GM23338 (cell line): ENCODE measurements around the gene FHIT. TPM values are rescaled to one million over a fixed set of nuclear protein-coding genes. Genes with fewer than 3 reads are reported as not detected.

ENCODE experiments used
- ATAC-seq: fragments of 200-7000 bp; cut with Tn5 transposase; 3 replicates; pipeline ENCODE4 v1.9.1; 2020
- DNase-seq: peaks from one replicate; pipeline ENCODE4 v3.0.0-alpha.2; 2015; ENCODE audit warnings: low spot score
- H2AFZ ChIP-seq: fragments of 200-600 bp; sonication (generic); 2 replicates; pipeline ENCODE4 v1.8.0; 2016; ENCODE audit warnings: antibody characterized with exemption, mild to moderate bottlenecking, moderate library complexity
- H3F3A ChIP-seq: fragments of 200-600 bp; sonication (generic); replicated peaks from 2 replicates; pipeline ENCODE4 v1.8.0; 2017; ENCODE audit warnings: antibody characterized with exemption, mixed run types, low read depth
- H3K27ac ChIP-seq: fragments of 200-600 bp; sonication (generic); 2 replicates; pipeline ENCODE4 v1.6.1; 2016; ENCODE audit warnings: low read depth
- H3K27me3 ChIP-seq: fragments of 200-600 bp; sonication (generic); 2 replicates; pipeline ENCODE4 v1.8.0; 2016; ENCODE audit warnings: mild to moderate bottlenecking, mixed run types, moderate library complexity; ENCODE audit not compliant: insufficient read depth
- H3K36me3 ChIP-seq: fragments of 200-600 bp; sonication (generic); 2 replicates; pipeline ENCODE4 v1.8.0; 2016; ENCODE audit warnings: mild to moderate bottlenecking; ENCODE audit not compliant: insufficient read depth
- H3K4me1 ChIP-seq: fragments of 200-600 bp; sonication (generic); 2 replicates; pipeline ENCODE4 v1.8.0; 2016; ENCODE audit warnings: mild to moderate bottlenecking, moderate library complexity; ENCODE audit not compliant: insufficient read depth
- H3K4me2 ChIP-seq: fragments of 200-600 bp; sonication (generic); 2 replicates; pipeline ENCODE4 v1.7.1; 2017; ENCODE audit warnings: mixed run types
- H3K4me3 ChIP-seq: fragments of 200-600 bp; sonication (generic); 2 replicates; pipeline ENCODE4 v1.6.1; 2016; ENCODE audit warnings: mixed run types
- H3K79me2 ChIP-seq: fragments of 200-600 bp; sonication (generic); replicated peaks from 2 replicates; pipeline ENCODE4 v1.8.0; 2017; ENCODE audit warnings: mild to moderate bottlenecking; ENCODE audit not compliant: insufficient read depth
- H3K9me2 ChIP-seq: fragments of 200-600 bp; sonication (generic); 2 replicates; pipeline ENCODE4 v1.8.0; 2017; ENCODE audit not compliant: insufficient read depth
- H4K20me1 ChIP-seq: fragments of 200-600 bp; sonication (generic); replicated peaks from 2 replicates; pipeline ENCODE4 v1.8.0; 2017; ENCODE audit warnings: mild to moderate bottlenecking; ENCODE audit not compliant: insufficient read depth
- H3K27ac Mint-ChIP-seq: 2 replicates; pipeline ENCODE4 v1.8.0; 2020; ENCODE audit warnings: inconsistent platforms, mild to moderate bottlenecking, moderate library complexity, mixed read lengths
- H3K27me3 Mint-ChIP-seq: 3 replicates; pipeline ENCODE4 v1.8.0; 2022; ENCODE audit warnings: low read depth, mild to moderate bottlenecking, moderate library complexity, mixed read lengths, inconsistent platforms; ENCODE audit not compliant: insufficient read depth, poor library complexity
- H3K36me3 Mint-ChIP-seq: 3 replicates; pipeline ENCODE4 v1.8.0; 2021; ENCODE audit warnings: low read depth, mild to moderate bottlenecking, inconsistent platforms, moderate library complexity, mixed read lengths
- H3K4me1 Mint-ChIP-seq: 3 replicates; pipeline ENCODE4 v1.8.0; 2020; ENCODE audit warnings: mild to moderate bottlenecking, inconsistent platforms, mixed read lengths
- H3K4me3 Mint-ChIP-seq: 3 replicates; pipeline ENCODE4 v1.8.0; 2021; ENCODE audit warnings: moderate library complexity, mild to moderate bottlenecking, inconsistent platforms, mixed read lengths
- H3K9me3 Mint-ChIP-seq: 3 replicates; pipeline ENCODE4 v1.8.0; 2020; ENCODE audit warnings: moderate library complexity, mild to moderate bottlenecking, inconsistent platforms, mixed read lengths
- CREB1 ChIP-seq: fragments of 250-450 bp; sonication (Bioruptor Pico); IDR thresholded peaks from 2 replicates; pipeline ENCODE4 v1.5.0; 2020; ENCODE audit warnings: low read depth, mild to moderate bottlenecking, moderate library complexity
- EZH2 ChIP-seq: fragments of 200-600 bp; sonication (generic); IDR thresholded peaks from one replicate; pipeline ENCODE4 v1.8.0; 2017; ENCODE audit warnings: antibody characterized with exemption, mild to moderate bottlenecking, low read depth; ENCODE audit not compliant: unreplicated experiment
- NANOG ChIP-seq: IDR thresholded peaks from 2 replicates; pipeline ENCODE4 v1.6.1; 2016; ENCODE audit warnings: antibody characterized with exemption, borderline replicate concordance
- REST ChIP-seq: IDR thresholded peaks from one replicate; pipeline ENCODE4 v1.6.1; 2018; ENCODE audit warnings: antibody characterized with exemption; ENCODE audit not compliant: unreplicated experiment
- STAT1 ChIP-seq: IDR thresholded peaks from one replicate; pipeline ENCODE4 v1.6.1; 2016; ENCODE audit warnings: antibody characterized with exemption; ENCODE audit not compliant: unreplicated experiment
- ZNF114 ChIP-seq: fragments of 250-450 bp; sonication (Bioruptor Pico); IDR thresholded peaks from 2 replicates; pipeline ENCODE4 v1.5.0; 2020; ENCODE audit warnings: mild to moderate bottlenecking, moderate library complexity
- ZNF331 ChIP-seq: fragments of 250-450 bp; sonication (Bioruptor Pico); IDR thresholded peaks from 2 replicates; pipeline ENCODE4 v1.5.0; 2020; ENCODE audit warnings: low read depth, mild to moderate bottlenecking, moderate library complexity
- ZNF462 ChIP-seq: fragments of 250-450 bp; sonication (Bioruptor Pico); IDR thresholded peaks from 2 replicates; pipeline ENCODE4 v1.5.0; 2020; ENCODE audit warnings: mild to moderate bottlenecking, moderate library complexity
- polyA plus RNA-seq: library from polyadenylated mRNA; unstranded; fragments of >200 nt; fragmentation: Nextera tagmentation; extraction: Ambion mirVana; gene quantifications from 2 replicates; pipeline ENCODE4 v1.2.1, GENCODE V29; 2016
- total RNA-seq: library from RNA; depleted of rRNA; stranded (reverse); fragments of >200 nt; shearing (Covaris generic); gene quantifications from 2 replicates; pipeline ENCODE4 v1.2.3, GENCODE V29; 2014

The FHIT gene
- total and polyA plus RNA-seq, 2 experiments from 2014 or later, result 3.0 to 8.3 TPM

GRCh38 chr3:60932643-60933042, 318.6 kb downstream of the FHIT start:
- Histone ChIP-seq H3K4me3 (no peak overlapping the region), H3K9me2 (0 out of 2 replicates have a peak, but pooled peaks cover 4% of the 10 kb centered on the region), H3K79me2 (no peaks in the 10 kb centered on the region), H3K27ac (no peak overlapping the region), H2AFZ (no peak overlapping the region), H3K4me1 (no peaks in the 10 kb centered on the region), H3K36me3 (no peaks in the 10 kb centered on the region), H4K20me1 (no peaks in the 10 kb centered on the region; the same call in 1 of the 2 replicates), H3K4me2 (no peak overlapping the region), H3K27me3 (no peaks in the 10 kb centered on the region), H3F3A (no peaks in the 10 kb centered on the region)
- no peaks in the 10 kb centered on the region for H3K27me3 Mint-ChIP-seq
- ATAC-seq (no peak), DNase-seq (no peak)
- no peaks in the 10 kb centered on the region for H3K4me1 Mint-ChIP-seq
- H3K9me3 Mint-ChIP-seq, result peaks cover 6% of the 10 kb centered on the region; the same call in 1 of the 3 replicates
- H3K27ac Mint-ChIP-seq, result no peak overlapping the region; the same call in 1 of the 2 replicates
- H3K4me3 Mint-ChIP-seq, result no peak overlapping the region
- TF ChIP-seq ZNF462 (CRISPR knock-in tag), result no peak
- no peak for TF ChIP-seq STAT1
- no peak for TF ChIP-seq ZNF331 (CRISPR knock-in tag)
- no peak for TF ChIP-seq ZNF114 (CRISPR knock-in tag)
- TF ChIP-seq REST, result no peak
- TF ChIP-seq NANOG, result no peak
- no peak for TF ChIP-seq CREB1 (CRISPR knock-in tag)
- no peak for TF ChIP-seq EZH2
- peaks cover 5% of the 10 kb centered on the region; the same call in 1 of the 3 replicates for H3K36me3 Mint-ChIP-seq
